ENCODE measurements around the gene KLHL6. TPM values are rescaled to one million over a fixed set of nuclear protein-coding genes. Genes with fewer than 3 reads are reported as not detected.

The KLHL6 gene, protein sequence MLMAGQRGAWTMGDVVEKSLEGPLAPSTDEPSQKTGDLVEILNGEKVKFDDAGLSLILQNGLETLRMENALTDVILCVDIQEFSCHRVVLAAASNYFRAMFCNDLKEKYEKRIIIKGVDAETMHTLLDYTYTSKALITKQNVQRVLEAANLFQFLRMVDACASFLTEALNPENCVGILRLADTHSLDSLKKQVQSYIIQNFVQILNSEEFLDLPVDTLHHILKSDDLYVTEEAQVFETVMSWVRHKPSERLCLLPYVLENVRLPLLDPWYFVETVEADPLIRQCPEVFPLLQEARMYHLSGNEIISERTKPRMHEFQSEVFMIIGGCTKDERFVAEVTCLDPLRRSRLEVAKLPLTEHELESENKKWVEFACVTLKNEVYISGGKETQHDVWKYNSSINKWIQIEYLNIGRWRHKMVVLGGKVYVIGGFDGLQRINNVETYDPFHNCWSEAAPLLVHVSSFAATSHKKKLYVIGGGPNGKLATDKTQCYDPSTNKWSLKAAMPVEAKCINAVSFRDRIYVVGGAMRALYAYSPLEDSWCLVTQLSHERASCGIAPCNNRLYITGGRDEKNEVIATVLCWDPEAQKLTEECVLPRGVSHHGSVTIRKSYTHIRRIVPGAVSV
- total RNA-seq (1 to 10 TPM in 3 of 4 donors, under 1 TPM in 1; 0.82 to 2.0 (median 1.4) TPM), polyA plus RNA-seq (10 to 100 TPM in 1 of 3 donors, under 1 TPM in 2; under 0.01 to 10.3 (median 0.69) TPM)

DNA sequence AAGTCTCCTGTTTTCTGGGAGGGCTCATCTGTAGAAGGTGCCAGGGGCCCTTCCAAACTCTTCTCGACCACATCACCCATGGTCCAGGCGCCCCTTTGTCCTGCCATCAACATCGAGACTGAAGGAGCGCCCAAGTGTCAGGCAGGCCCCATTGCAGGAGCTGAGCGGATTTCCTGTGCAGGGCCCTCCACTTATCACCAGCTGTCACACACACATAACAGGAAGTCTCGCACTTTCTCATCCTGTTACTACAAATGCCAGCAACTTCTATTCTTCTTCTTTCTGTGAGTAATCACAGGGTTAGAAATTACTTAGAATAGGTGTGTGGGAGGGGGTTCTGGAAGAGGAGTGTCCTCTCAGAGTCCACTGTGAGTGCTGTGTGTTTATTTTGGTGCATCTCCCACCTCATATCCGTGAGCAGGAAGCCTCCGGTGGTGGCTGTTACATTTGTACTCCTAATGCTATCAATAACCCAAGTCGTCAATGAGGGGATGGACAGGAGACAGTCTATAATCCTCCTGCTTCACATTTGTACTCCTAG lies at the start of gene KLHL6:
Gene KLHL6, minus strand, starts transcription at position 166 of the 541 bp plus-strand sequence. Its CDS starts 53 bp downstream, at position 113.
- Histone ChIP-seq H3K9me3 (no peaks in the 10 kb centered on the region), H3K27me3 (no peaks in the 10 kb centered on the region), H3K4me3 (peak within 1 kb of the TSS in 2 of 4 donors; percentile 1 to 7), H3K4me1 (no peaks in the 10 kb centered on the region), H3K36me3 (no peaks in the 10 kb centered on the region), H3K27ac (peak within 1 kb of the TSS in 2 of 4 donors; percentile 28 to 34)
- no peak for TF ChIP-seq EP300 (IDR thresholded peaks at IDR 0.05)
- TF ChIP-seq POLR2A (IDR thresholded peaks at IDR 0.05), result no peak
- TF ChIP-seq, protein P1, sequence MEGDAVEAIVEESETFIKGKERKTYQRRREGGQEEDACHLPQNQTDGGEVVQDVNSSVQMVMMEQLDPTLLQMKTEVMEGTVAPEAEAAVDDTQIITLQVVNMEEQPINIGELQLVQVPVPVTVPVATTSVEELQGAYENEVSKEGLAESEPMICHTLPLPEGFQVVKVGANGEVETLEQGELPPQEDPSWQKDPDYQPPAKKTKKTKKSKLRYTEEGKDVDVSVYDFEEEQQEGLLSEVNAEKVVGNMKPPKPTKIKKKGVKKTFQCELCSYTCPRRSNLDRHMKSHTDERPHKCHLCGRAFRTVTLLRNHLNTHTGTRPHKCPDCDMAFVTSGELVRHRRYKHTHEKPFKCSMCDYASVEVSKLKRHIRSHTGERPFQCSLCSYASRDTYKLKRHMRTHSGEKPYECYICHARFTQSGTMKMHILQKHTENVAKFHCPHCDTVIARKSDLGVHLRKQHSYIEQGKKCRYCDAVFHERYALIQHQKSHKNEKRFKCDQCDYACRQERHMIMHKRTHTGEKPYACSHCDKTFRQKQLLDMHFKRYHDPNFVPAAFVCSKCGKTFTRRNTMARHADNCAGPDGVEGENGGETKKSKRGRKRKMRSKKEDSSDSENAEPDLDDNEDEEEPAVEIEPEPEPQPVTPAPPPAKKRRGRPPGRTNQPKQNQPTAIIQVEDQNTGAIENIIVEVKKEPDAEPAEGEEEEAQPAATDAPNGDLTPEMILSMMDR (IDR thresholded peaks at IDR 0.05), result no peak
- peak in 3 of 4 donors; percentile 21 to 63 (median 39) for TF ChIP-seq POLR2AphosphoS5 (IDR thresholded peaks at IDR 0.05)
- no peak for DNase-seq
- intact Hi-C loops (cut with DNase I), result no loop called here
- WGBS, 2 donors, result 42 to 78% methylated on average over 9 of the region's 9 CpGs

DNA sequence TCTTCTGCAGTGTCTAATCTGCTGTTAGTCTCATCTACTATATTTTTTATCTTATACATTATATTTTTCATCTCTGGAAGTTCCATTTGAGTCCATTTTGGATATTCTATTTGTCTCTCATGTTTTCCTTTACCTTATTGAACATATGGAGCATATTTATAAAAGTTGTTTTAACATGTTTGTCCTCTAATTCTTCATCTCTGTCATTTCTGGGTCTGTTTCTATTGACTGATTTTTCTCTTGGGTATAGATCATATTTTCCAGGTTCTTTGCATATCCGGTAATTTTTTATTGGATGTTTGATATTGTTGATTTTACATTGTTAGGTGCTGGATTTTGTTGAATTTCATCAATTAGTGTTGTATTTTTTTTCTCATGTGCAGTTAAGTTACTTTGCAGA lies 42.5 kb upstream of the KLHL6 start:
- TF ChIP-seq, protein P1 (IDR thresholded peaks at IDR 0.05), result no peak
- TF ChIP-seq EP300 (IDR thresholded peaks at IDR 0.05) (no peak), POLR2AphosphoS5 (IDR thresholded peaks at IDR 0.05) (no peak), POLR2A (IDR thresholded peaks at IDR 0.05) (no peak)
- Histone ChIP-seq H3K9me3 (peaks cover 0 to 7% (median 3%) of the 10 kb centered on the region in 4 donors), H3K36me3 (no peaks in the 10 kb centered on the region), H3K4me1 (no peaks in the 10 kb centered on the region), H3K4me3 (no peak overlapping the region), H3K27ac (no peak overlapping the region), H3K27me3 (no peaks in the 10 kb centered on the region)
- intact Hi-C loops (cut with DNase I), result no loop called here
- no peak for DNase-seq
- WGBS, 2 donors, result 41 to 93% methylated on average over 1 of the region's 1 CpG

DNA sequence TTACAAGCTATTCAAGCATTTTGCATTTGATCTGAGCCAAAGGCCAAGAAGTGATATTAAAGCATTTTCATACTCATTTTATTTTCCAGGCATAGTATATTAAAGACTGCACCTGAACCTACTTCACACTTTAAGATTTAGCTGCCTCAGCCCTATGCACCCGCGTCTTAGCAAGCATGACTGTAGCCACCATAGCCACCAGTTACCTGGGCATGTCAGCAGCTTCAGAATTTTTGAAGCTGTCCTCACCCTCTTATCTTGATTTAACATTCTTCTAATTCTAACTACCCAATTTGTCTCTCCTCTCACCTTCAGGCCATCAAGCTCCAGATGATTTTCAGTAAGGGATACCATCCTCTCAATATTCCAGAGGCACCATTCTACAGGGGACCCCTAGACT lies 39.1 kb upstream of the KLHL6 start:
- DNase-seq, result no peak
- H3K9me3 ChIP-seq, result peaks cover 0 to 7% (median 3%) of the 10 kb centered on the region in 4 donors
- TF ChIP-seq EP300 (IDR thresholded peaks at IDR 0.05), result no peak
- TF ChIP-seq, protein P1 (IDR thresholded peaks at IDR 0.05), result no peak
- TF ChIP-seq POLR2AphosphoS5 (IDR thresholded peaks at IDR 0.05), result no peak
- no peak for TF ChIP-seq POLR2A (IDR thresholded peaks at IDR 0.05)
- no peak overlapping the region for H3K4me3 ChIP-seq
- no peaks in the 10 kb centered on the region for H3K27me3 ChIP-seq
- no peaks in the 10 kb centered on the region for H3K36me3 ChIP-seq
- no peaks in the 10 kb centered on the region for H3K4me1 ChIP-seq
- 95 to 99% methylated on average over 2 of the region's 2 CpGs for WGBS, 2 donors
- no peak overlapping the region for H3K27ac ChIP-seq
- intact Hi-C loops (cut with DNase I), result no loop called here

GRCh38 chr3:183592821-183593220 lies 37.3 kb upstream of the KLHL6 start:
- Histone ChIP-seq H3K36me3 (no peaks in the 10 kb centered on the region), H3K4me3 (no peak overlapping the region), H3K4me1 (no peaks in the 10 kb centered on the region), H3K27ac (no peak overlapping the region), H3K27me3 (no peaks in the 10 kb centered on the region), H3K9me3 (peaks cover 0 to 4% (median 0%) of the 10 kb centered on the region in 4 donors)
- intact Hi-C loops (cut with DNase I), result no loop called here
- TF ChIP-seq POLR2A (IDR thresholded peaks at IDR 0.05), result no peak
- TF ChIP-seq POLR2AphosphoS5 (IDR thresholded peaks at IDR 0.05), result no peak
- TF ChIP-seq EP300 (IDR thresholded peaks at IDR 0.05), result no peak
- 96% methylated on average over 7 of the region's 7 CpGs for WGBS, 2 donors
- DNase-seq, result no peak

All from sigmoid colon (tissue), 7 donors.